ENCODE measurements around the gene TRIP4.
"Not testable (repeated sequence)": the region's sequence is repeated elsewhere in the genome, so short reads cannot be mapped to it uniquely, and the experiment has no call there.

Gene TRIP4

DNA sequence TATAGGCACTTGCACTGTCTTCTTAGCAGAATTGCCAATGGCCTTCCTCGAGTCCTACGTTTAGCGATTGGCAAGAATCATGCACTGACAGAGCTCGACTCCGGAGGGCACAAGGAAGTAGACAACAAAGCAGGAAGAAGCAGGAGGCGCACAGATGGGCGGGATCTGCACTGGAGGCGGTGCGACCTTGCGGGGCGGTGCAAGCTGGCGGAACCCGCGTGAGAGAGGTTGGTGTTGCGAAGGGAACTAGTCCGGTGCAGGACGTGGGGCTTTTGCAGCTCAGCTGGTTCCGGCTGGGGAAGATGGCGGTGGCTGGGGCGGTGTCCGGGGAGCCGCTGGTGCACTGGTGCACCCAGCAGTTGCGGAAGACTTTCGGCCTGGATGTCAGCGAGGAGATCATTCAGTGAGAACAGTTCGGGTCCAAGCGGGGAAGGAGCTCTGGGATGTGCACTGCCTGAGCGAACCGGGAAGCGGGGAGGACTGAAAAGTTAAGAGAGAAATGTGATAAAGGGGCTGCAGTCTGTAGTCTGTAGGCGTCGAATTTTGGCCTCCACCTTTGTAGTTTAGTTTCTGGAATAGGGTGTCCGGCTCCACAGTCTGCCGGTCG lies at the start of gene TRIP4:
Gene TRIP4, plus strand, starts transcription at position 275 of the 607 bp plus-strand sequence. Its CDS starts 28 bp downstream, at position 303.
- peak; percentile 85 for DNase-seq

- DNase-seq: no peak
Measured at GRCh38 chr15:64340355-64340754, 47.3 kb upstream of the TRIP4 start.

DNA sequence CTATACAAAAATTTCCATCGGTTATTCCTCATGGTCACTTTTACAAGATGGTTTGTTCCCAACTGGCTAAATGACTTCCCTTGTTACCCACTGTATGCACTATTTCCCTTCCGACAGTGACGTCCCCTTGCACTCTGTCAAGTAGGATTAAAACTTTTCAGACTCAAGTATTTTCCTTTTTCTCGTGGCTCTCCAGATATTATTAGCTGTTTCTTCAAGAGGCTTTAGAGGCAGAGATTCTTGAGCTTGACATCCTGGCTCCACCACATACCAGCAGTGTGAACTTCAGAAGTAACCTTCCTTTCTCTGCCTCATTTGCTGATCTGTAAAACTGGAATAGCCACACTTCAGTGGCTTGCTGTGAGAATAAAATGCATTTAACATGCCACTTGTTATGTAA lies 45.7 kb upstream of the TRIP4 start:
- no peak for DNase-seq

DNA sequence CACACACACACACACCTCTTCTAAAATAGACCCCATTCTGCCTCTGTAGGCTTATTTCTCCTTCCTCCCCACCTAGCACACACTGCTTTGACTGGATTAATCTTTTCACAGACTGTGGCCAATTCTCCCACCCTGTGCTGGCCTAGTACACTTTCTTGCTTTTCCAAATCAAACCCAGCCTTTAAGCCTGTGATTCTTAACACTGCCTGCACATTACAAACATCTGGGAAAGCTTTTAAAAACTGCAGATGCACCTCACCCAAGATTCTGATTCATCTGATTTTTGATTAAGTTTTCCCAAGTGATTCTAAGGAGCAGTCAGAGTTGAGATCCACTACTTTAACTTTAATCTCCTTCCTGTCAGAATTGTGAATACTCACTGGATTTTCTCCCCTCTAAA lies 44.4 kb upstream of the TRIP4 start:
- DNase-seq: no peak

- no peak for DNase-seq
Measured at GRCh38 chr15:64343841-64344240, 43.8 kb upstream of the TRIP4 start.

GRCh38 chr15:64344651-64345294 lies 42.9 kb upstream of the TRIP4 start:
- DNase-seq: no peak

GRCh38 chr15:64346242-64346641 lies 41.4 kb upstream of the TRIP4 start:
- not testable (repeated sequence) for DNase-seq

- no peak for DNase-seq
Measured at GRCh38 chr15:64348455-64348854, 39.2 kb upstream of the TRIP4 start.

- no peak for DNase-seq
Measured at GRCh38 chr15:64349375-64349774, 38.3 kb upstream of the TRIP4 start.

DNA sequence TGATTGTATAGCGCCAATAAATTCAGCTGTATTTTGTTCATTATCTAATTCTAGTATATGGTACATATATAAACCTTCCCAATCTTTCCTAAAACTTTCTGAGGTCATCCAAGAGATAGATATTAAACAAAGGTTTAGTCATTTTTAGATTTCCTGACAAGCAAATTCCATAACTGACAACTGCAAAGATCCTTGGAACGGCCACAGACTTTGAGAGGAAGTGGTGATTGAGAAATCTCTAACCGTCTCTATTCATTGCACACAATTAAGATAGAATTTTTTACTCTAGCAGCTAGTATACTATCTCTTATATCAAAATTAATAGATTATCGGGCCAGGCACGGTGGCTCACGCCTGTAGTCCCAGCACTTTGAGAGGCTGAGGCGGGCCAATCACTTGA lies 36.4 kb upstream of the TRIP4 start:
- no peak for DNase-seq

DNA sequence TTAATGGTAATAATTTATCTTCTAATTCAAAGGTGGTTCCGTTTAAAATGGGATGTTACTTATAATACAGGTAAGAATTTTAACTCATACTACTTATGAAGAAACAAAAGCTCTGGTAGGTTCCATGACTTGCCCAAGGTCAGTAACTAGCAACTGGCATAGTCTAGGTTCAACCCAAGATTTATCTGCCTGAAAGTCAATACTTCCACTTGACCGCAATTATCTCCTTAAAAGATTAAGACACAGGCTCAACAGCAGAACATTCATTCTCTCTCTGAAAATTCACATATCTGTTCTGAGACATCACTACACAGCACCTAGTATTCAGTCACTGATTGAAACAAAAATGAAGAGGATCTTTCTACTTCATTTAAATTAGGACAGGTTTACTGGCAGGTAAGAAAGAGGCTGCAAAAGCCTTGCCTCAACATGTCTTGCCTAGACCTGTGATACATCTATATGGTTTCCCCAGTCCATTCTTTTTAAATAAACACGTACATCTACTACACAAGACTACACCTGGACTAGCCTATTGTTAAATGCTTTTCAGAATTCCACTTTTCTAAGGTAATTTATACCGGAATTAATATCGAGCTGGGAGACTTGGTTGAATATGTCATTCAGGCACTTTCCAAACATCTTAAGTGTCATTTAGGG lies 32.8 kb upstream of the TRIP4 start:
- DNase-seq: no peak

DNA sequence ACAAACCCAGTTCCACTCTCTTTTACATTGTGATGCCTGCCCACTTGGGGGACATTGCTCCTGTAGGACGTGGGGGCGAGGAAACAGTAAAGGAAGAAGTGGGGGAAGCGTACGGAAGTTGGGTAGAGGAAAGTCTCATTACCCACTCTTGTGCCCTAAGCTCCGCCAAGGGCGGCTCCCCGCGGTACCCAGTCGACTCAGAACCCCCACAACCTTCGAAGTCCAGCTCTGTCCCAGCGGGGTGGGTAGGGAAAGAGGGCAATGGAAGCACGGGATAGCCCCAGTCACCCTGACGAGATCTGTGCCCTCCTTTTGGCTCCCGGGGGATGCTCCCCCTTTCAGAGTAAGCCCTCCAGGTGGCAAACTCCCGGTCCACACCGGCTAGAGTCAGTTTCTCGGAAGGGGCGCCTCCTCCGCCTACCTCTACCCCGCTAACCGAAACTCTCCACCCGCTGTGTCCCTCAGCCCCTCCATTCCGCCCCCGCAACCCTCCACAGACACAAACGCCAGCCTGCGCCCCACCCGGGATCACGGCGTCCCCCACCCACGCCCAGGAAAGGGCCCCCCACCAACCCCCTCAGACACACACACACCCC lies 32.2 kb upstream of the TRIP4 start:
- DNase-seq: no peak

DNA sequence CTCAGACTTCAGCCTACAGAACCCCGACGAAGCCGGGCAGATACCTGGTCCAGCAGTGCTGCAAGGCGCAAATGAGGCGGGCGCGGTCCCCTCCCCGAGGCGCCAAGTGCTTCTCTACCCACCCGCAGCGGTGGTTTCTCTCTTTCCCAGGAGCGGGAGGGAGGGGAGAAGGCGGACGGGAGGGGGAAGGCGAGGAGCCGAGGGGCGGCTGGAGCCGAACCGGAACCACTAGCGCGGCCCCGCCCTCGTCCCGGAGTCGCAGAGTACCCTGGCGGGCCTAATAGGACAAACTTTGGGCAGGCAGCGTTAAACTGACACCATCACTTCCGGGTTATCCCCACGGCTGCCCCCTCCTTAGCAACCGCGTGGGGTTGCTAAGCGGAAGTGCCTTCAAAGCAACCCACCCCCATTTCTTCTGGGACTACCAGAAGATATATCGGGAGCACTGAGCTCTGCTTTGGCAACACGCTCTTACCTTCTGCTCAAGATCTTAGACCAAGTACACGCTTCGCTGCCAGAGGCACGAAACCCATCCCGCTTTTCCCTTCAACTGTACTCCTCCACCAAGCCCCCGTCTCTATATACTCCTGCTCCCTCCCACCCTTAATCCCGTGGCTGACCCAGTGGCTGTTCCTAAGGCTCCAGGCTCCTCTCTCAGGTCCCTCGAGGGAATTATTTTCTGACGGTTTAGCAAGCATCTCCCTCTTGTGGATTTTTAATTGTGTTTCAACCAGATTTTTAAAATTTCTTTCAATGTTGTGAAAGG lies 31.5 kb upstream of the TRIP4 start, which contains the start of gene CSNK1G1:
Gene CSNK1G1, minus strand, starts transcription at position 230 of the 766 bp plus-strand sequence. CDS start 55,674 bp downstream, outside the sequence.
- peak; percentile 81 for DNase-seq

DNA sequence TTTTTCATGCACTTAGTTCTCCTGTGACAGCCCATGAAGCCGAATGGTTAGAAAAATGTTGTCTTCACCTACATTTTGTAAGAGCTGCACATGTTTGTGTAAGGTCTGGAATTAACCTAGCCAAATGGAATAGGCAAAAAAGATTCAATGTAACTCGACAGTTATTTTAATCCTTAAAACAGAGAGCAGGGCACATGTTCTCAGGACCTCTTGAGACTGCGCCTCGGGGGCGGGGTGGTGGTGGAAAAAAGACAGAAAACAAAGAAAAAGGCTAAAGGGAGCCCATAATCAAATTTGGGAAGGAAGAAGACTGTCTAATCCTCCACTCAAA lies 31.0 kb upstream of the TRIP4 start:
- no peak for DNase-seq

- DNase-seq: no peak
Measured at GRCh38 chr15:64361259-64361658, 26.4 kb upstream of the TRIP4 start.

- DNase-seq: no peak
Measured at GRCh38 chr15:64369078-64369607, 18.5 kb upstream of the TRIP4 start.

DNA sequence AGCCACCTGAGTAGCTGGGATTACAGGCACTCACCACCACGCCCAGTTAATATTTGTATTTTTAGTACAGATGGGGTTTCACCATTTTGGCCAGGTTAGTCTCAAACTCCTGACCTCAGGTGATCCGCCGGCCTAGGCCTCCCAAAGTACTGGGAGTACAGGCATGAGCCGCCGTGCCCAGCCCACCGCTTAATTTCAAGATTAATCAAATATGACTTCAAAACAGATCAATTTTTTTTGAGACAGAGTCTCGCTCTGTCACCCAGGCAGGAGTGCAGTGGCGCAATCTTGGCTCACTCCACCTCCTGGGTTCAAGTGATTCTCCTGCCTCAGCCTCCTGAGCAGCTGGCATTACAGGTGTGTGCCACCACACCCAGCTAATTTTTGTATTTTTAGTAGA lies 16.3 kb upstream of the TRIP4 start:
- DNase-seq: not testable (repeated sequence)

DNA sequence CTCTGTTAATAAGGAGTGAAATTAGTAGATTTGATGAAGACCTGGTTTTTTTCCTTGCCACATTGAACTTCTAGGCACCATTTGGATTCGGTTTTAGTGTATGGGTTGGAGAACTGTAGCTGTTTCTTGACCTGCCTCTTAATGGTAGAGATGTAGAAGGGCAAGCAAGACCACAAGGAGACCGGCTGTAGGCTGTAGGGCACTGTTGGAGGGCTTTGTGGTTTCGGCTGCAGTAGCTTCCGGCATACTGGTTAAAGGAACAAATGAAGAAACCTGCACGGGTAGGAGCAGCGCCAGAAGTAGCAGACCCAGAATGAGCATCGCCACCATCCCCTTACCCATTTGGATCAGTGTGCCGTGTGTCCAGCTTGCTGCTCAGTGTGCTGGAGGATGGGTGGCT lies 14.3 kb upstream of the TRIP4 start:
- no peak for DNase-seq

GRCh38 chr15:64379216-64379960 lies 8.2 kb upstream of the TRIP4 start:
- no peak for DNase-seq

DNA sequence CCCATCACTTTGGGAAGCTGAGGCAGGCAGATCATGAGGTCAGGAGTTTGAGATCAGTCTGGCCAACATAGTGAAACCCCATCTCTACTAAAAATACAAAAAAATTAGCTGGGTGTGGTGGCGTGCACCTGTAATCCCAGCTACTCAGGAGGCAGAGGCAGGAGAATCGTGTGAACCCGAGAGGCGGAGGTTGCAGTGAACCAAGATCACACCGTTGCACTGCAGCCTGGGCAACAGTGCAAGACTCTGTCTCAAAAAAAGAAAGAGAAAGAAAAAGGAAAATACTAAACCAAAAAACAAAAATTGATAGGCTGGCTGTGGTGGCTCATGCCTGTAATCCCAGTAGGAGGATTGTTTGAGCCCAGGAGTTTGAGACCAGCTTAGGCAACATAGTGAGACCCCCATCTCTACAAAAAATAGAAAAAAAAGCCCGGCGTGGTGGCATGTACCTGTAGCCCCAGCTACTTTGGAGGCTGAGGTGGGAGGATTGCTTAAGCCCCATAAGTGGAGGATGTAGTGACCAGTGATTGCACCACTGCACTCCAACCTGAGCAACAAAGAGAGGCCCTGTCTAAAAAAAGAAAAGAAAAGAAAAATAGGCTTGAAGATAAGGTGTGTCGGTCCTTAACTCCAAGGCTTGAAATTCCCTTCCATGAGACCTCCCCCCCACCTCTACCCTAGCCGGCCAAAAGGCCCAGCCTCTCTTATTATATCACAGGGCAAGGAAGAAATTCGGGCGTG lies 7.3 kb upstream of the TRIP4 start:
- DNase-seq: not testable (repeated sequence)

DNA sequence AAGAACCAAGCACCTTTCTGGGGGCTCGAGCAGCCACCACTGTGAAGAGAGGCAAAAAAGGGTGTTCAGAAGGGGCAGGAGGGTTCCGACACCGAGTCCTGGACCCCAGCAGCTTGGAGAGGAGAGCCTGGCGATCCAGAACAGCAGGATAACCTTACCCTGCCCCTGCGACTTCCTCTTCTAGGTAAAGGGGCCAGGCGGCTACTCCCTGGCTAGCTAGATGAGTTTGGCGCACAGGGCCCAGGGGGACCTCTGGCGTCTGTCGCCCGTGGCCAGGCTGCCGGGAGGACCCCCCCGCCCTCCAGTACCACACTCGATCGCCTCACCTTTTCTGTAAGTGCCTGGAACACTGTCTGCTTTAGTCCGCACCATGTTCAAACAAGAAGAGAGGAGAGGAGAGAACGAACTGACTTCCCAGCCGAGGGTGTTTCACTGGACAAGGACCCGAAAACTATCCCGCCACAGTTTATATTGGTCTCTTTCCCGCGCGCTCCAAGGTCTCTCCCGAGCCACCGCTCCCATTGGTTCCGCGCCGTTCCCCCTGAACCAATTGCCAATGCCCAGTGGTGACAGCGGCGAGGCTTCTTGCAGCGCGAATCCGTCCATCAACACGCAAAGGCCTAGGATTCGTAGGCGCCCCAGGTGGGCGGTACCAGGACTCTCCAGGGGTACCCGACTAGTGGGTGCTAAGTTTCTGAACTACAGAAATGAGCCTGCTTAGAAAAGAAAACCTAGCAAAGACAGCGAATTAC lies 6.5 kb upstream of the TRIP4 start, which contains the start of gene PCLAF:
Gene PCLAF, minus strand, starts transcription at position 442 of the 752 bp plus-strand sequence. Its CDS starts 70 bp downstream, at position 372.
- peak; percentile 86 for DNase-seq
